WTC11 (cell line): Measurements from ENCODE around the gene PRKN. TPM values are rescaled to one million over a fixed set of nuclear protein-coding genes. Genes with fewer than 3 reads are reported as not detected.

ENCODE experiments used
- ATAC-seq: fragments of 200-7000 bp; cut with Tn5 transposase; 2 replicates; pipeline ENCODE4 v1.10.0; 2021; ENCODE audit warnings: mild to moderate bottlenecking, moderate library complexity
- CTCF ChIA-PET: fragments of 300-600 bp; sonication (Branson Sonifier 250); formaldehyde crosslinking; loops from one replicate; lab custom pipeline; 2021; ENCODE audit warnings: antibody characterized with exemption; lab: Charles Lee
- POLR2A ChIA-PET: fragments of 350-600 bp; sonication (Branson Sonifier 250); formaldehyde crosslinking; loops from one replicate; lab custom pipeline; 2021; ENCODE audit warnings: antibody characterized with exemption; lab: Charles Lee
- DNase-seq: peaks from one replicate; pipeline ENCODE4 v3.0.0; 2021; ENCODE audit warnings: low spot score
- H3K27ac Mint-ChIP-seq: 2 replicates; pipeline ENCODE4 v1.8.0; 2021; ENCODE audit warnings: mixed read lengths
- H3K27me3 Mint-ChIP-seq: 2 replicates; pipeline ENCODE4 v1.8.0; 2021; ENCODE audit warnings: low read depth, mild to moderate bottlenecking, moderate library complexity, mixed read lengths
- H3K36me3 Mint-ChIP-seq: 2 replicates; pipeline ENCODE4 v1.8.0; 2021; ENCODE audit warnings: mixed read lengths
- H3K4me1 Mint-ChIP-seq: 2 replicates; pipeline ENCODE4 v1.8.0; 2022; ENCODE audit warnings: mixed read lengths
- H3K4me3 Mint-ChIP-seq: 2 replicates; pipeline ENCODE4 v1.8.0; 2021; ENCODE audit warnings: mild to moderate bottlenecking, moderate library complexity, mixed read lengths
- H3K9me3 Mint-ChIP-seq: 2 replicates; pipeline ENCODE4 v1.8.0; 2021; ENCODE audit warnings: mixed read lengths
- ATF3 ChIP-seq: sonication (generic); formaldehyde crosslinking; conservative IDR thresholded peaks from 2 replicates; pipeline ENCODE4 v1.8.1; 2022; ENCODE audit warnings: mild to moderate bottlenecking, missing genetic modification reagents
- CTCF ChIP-seq: fragments of 200-600 bp; IDR thresholded peaks from 2 replicates; pipeline ENCODE4 v1.8.0; 2022; ENCODE audit warnings: antibody characterized with exemption
- ELF4 ChIP-seq: sonication (generic); formaldehyde crosslinking; IDR thresholded peaks from 2 replicates; pipeline ENCODE4 v1.8.1; 2022; ENCODE audit warnings: low read depth, mild to moderate bottlenecking, moderate library complexity, missing genetic modification reagents
- EMX1 ChIP-seq: fragments of 250-450 bp; sonication (Bioruptor Pico); IDR thresholded peaks from 2 replicates; pipeline ENCODE4 v1.8.0; 2021; ENCODE audit warnings: mild to moderate bottlenecking
- ERG ChIP-seq: fragments of 250-450 bp; sonication (Bioruptor Pico); IDR thresholded peaks from 2 replicates; pipeline ENCODE4 v1.8.0; 2021; ENCODE audit warnings: mild to moderate bottlenecking
- HMGA2 ChIP-seq: fragments of 250-450 bp; sonication (Bioruptor Pico); IDR thresholded peaks from 2 replicates; pipeline ENCODE4 v1.4.0; 2021; ENCODE audit warnings: mild to moderate bottlenecking, moderate library complexity
- IRF2 ChIP-seq: sonication (generic); formaldehyde crosslinking; IDR thresholded peaks from 2 replicates; pipeline ENCODE4 v1.8.0; 2022; ENCODE audit warnings: low read depth, missing genetic modification reagents, borderline replicate concordance
- KAT7 ChIP-seq: sonication (generic); formaldehyde crosslinking; IDR thresholded peaks from 2 replicates; pipeline ENCODE4 v1.8.1; 2023; ENCODE audit warnings: missing genetic modification reagents, mild to moderate bottlenecking, borderline replicate concordance
- MLX ChIP-seq: sonication (generic); formaldehyde crosslinking; IDR thresholded peaks from 2 replicates; pipeline ENCODE4 v1.8.1; 2023; ENCODE audit warnings: mild to moderate bottlenecking, missing genetic modification reagents, moderate library complexity
- NFE2L1 ChIP-seq: sonication (generic); formaldehyde crosslinking; IDR thresholded peaks from 2 replicates; pipeline ENCODE4 v1.8.1; 2023; ENCODE audit warnings: missing genetic modification reagents
- OVOL2 ChIP-seq: fragments of 250-450 bp; sonication (Bioruptor Pico); IDR thresholded peaks from 2 replicates; pipeline ENCODE4 v1.9.0; 2021; ENCODE audit warnings: mild to moderate bottlenecking, borderline replicate concordance
- TP53 ChIP-seq: sonication (generic); formaldehyde crosslinking; IDR thresholded peaks from 2 replicates; pipeline ENCODE4 v1.8.1; 2023; ENCODE audit warnings: mild to moderate bottlenecking, missing genetic modification reagents
- ZBTB21 ChIP-seq: sonication (generic); formaldehyde crosslinking; IDR thresholded peaks from 2 replicates; pipeline ENCODE4 v1.8.1; 2023; ENCODE audit warnings: mild to moderate bottlenecking, missing genetic modification reagents, borderline replicate concordance
- ZNF317 ChIP-seq: sonication (generic); formaldehyde crosslinking; IDR thresholded peaks from 2 replicates; pipeline ENCODE4 v1.8.1; 2023; ENCODE audit warnings: low read depth, mild to moderate bottlenecking, moderate library complexity, missing genetic modification reagents, borderline replicate concordance
- ZNF396 ChIP-seq: fragments of 250-450 bp; sonication (Bioruptor Pico); IDR thresholded peaks from 2 replicates; pipeline ENCODE4 v1.8.0; 2021; ENCODE audit warnings: mild to moderate bottlenecking, moderate library complexity, borderline replicate concordance
- ZNF423 ChIP-seq: fragments of 250-450 bp; sonication (Bioruptor Pico); IDR thresholded peaks from 2 replicates; pipeline ENCODE4 v2.1.2; 2022; ENCODE audit warnings: mild to moderate bottlenecking, moderate library complexity
- ZNF425 ChIP-seq: fragments of 250-450 bp; sonication (Bioruptor Pico); conservative IDR thresholded peaks from 2 replicates; pipeline ENCODE4 v1.9.0; 2021; ENCODE audit warnings: mild to moderate bottlenecking
- ZNF512 ChIP-seq: sonication (generic); formaldehyde crosslinking; IDR thresholded peaks from 2 replicates; pipeline ENCODE4 v1.8.1; 2022; ENCODE audit warnings: missing genetic modification reagents, borderline replicate concordance
- total RNA-seq: library from RNA; stranded (reverse); gene quantifications from 3 replicates; pipeline ENCODE4 v1.2.3, GENCODE V29; 2021

PRKN gene
- total RNA-seq, 1 experiment from 2014 or later: 0.59 TPM

- TF ChIP-seq ZNF512 (CRISPR knock-in tag) (no peak), ERG (no peak), ATF3 (CRISPR knock-in tag) (no peak)
These were observed 1136.5 kb downstream of the PRKN start (continued) for GRCh38 chr6:161590961-161591627.

DNA sequence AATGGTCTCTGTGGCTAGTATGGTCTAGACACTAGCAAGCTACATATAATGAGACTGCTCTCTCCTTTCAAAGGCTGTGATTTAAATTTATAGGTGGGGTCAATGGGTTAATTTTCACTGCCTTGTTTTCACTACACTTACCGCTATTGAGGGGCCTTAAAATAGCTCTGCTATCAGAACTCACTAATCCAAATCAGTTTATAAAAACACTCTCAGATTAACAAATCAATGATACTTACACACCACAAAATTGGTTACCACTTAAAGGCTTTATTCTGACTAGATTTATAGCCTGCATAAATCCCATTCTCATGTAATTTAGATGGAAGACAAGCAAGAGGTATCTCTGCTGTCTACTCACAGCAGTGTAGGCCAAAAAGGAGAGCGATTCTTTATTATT, 1140.7 kb downstream of the PRKN start:
- ChIA-PET CTCF (interaction anchor here (0.9 kb wide), 1 partner anchor 12 kb away, joined by 3 read pairs; no protein-coding TSS in a partner anchor), POLR2A (no interaction called here)
- H3K36me3 Mint-ChIP-seq: no peaks in the 10 kb centered on the region
- no peak overlapping the region for H3K4me3 Mint-ChIP-seq
- H3K9me3 Mint-ChIP-seq: no peaks in the 10 kb centered on the region
- H3K27ac Mint-ChIP-seq: no peak overlapping the region
- no peaks in the 10 kb centered on the region for H3K27me3 Mint-ChIP-seq
- H3K4me1 Mint-ChIP-seq: 0 out of 2 replicates have a peak, but pooled peaks cover 3% of the 10 kb centered on the region
- ATAC-seq (no peak), DNase-seq (no peak)
- TF ChIP-seq ELF4 (CRISPR knock-in tag): no peak
- no peak for TF ChIP-seq IRF2 (CRISPR knock-in tag)
- TF ChIP-seq HMGA2: no peak
- TF ChIP-seq ZNF425 (CRISPR knock-in tag): no peak
- TF ChIP-seq ZBTB21: no peak
- no peak for TF ChIP-seq ERG
- TF ChIP-seq EMX1 (CRISPR knock-in tag): no peak
- TF ChIP-seq, all 79 proteins: peak for 0

DNA sequence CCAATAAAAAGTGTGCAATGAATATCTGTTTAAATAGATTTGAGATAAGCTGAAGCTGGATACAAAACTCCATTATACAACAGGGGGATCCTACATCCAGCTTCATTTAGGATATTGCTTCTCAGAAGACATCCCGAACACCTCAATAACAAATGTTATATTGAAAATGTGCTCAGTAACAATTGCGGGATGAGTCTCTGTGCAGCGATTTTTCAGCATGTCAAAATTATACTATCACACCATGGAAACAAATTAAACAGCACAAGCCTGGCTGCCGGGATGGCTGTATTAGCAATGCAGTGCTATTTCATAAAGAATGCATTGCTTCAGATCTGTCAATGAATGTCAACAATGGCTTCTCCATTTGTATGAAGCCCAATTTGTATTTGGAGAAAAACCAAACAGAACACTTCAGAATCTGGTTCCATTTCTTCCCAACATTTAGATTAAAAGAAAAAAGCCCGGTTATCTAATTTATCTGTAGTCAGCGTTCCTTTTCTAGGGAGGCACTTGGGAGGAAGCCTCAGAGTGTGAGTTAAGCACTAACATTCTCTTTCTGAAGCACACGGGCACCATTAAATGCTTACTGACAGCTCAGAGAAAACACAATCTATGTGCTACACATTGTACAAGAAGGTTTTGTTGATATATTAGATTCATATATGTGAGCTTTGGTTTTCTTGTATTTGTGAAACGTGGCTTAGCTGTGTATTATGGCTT, 1142.8 kb downstream of the PRKN start:
- no peak for ATAC-seq
- no peak for TF ChIP-seq IRF2 (CRISPR knock-in tag)
- TF ChIP-seq ZNF423 (CRISPR knock-in tag): no peak
- no peak for TF ChIP-seq MLX (CRISPR knock-in tag)
- no peak for TF ChIP-seq ZNF512 (CRISPR knock-in tag)
- TF ChIP-seq TP53 (CRISPR knock-in tag): no peak
- no peak for TF ChIP-seq NFE2L1 (CRISPR knock-in tag)
- no peak for TF ChIP-seq ZNF317 (CRISPR knock-in tag)
- no peak for TF ChIP-seq OVOL2 (CRISPR knock-in tag)
- no peak for TF ChIP-seq KAT7
- TF ChIP-seq ELF4 (CRISPR knock-in tag): no peak
- no peak for TF ChIP-seq ZNF396 (CRISPR knock-in tag)
- no peak for TF ChIP-seq CTCF

More for the DNA sequence above, 1142.8 kb downstream of the PRKN start:
- no peak overlapping the region for H3K4me3 Mint-ChIP-seq
- H3K36me3 Mint-ChIP-seq: no peaks in the 10 kb centered on the region
- H3K27me3 Mint-ChIP-seq: no peaks in the 10 kb centered on the region
- H3K27ac Mint-ChIP-seq: no peak overlapping the region
- ChIA-PET CTCF (no interaction called here), POLR2A (no interaction called here)
- H3K4me1 Mint-ChIP-seq: 0 out of 2 replicates have a peak, but pooled peaks cover 3% of the 10 kb centered on the region
- H3K9me3 Mint-ChIP-seq: no peaks in the 10 kb centered on the region
- no peak for DNase-seq
